Measurements from ENCODE around the gene TRIM15. TPM values are rescaled to one million over a fixed set of nuclear protein-coding genes. Genes with fewer than 3 reads are reported as not detected.
"Not testable (repeated sequence)": the region's sequence is repeated elsewhere in the genome, so short reads cannot be mapped to it uniquely, and the experiment has no call there.

Gene TRIM15
- total and polyA plus RNA-seq, 10 donors = 0.13 to 0.29 TPM; not detected in 8

GRCh38 chr6:30135147-30135546, 28.2 kb upstream of the TRIM15 start:
- Histone ChIP-seq H3K27ac (no peak overlapping the region), H3K4me1 (peaks cover 2 to 10% (median 8%) of the 10 kb centered on the region in 6 donors), H3K9me3 (no peaks in the 10 kb centered on the region), H3K27me3 (replicated peaks in 1 of 7) (peaks cover 0 to 71% (median 27%) of the 10 kb centered on the region in 7 donors), H3K36me3 (no peaks in the 10 kb centered on the region), H3K4me3 (no peak overlapping the region)
- intact Hi-C loops (cut with DNase I; ENCODE audit: low total_unique reads) = loop anchor here (10.0 kb wide), 1 partner anchor 290 kb away; no protein-coding TSS in a partner anchor
- 85 to 92% (median 89%) methylated on average over 2 of the region's 2 CpGs for WGBS, 5 donors
- TF ChIP-seq, protein P1, sequence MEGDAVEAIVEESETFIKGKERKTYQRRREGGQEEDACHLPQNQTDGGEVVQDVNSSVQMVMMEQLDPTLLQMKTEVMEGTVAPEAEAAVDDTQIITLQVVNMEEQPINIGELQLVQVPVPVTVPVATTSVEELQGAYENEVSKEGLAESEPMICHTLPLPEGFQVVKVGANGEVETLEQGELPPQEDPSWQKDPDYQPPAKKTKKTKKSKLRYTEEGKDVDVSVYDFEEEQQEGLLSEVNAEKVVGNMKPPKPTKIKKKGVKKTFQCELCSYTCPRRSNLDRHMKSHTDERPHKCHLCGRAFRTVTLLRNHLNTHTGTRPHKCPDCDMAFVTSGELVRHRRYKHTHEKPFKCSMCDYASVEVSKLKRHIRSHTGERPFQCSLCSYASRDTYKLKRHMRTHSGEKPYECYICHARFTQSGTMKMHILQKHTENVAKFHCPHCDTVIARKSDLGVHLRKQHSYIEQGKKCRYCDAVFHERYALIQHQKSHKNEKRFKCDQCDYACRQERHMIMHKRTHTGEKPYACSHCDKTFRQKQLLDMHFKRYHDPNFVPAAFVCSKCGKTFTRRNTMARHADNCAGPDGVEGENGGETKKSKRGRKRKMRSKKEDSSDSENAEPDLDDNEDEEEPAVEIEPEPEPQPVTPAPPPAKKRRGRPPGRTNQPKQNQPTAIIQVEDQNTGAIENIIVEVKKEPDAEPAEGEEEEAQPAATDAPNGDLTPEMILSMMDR (IDR thresholded peaks at IDR 0.05 in 8 of 11, conservative IDR thresholded peaks at IDR 0.05 in 3 of 11) = no peak
- TF ChIP-seq POLR2AphosphoS5 (IDR thresholded peaks at IDR 0.05) = no peak
- no peak for DNase-seq

- WGBS, 5 donors = 51 to 75% (median 70%) methylated on average over 4 of the region's 4 CpGs
- H3K4me1 ChIP-seq = peaks cover 1 to 5% (median 4%) of the 10 kb centered on the region in 6 donors
- no peaks in the 10 kb centered on the region for H3K36me3 ChIP-seq
- intact Hi-C loops (cut with DNase I; ENCODE audit: low total_unique reads) = loop anchor here (10.0 kb wide), 1 partner anchor 291 kb away; no protein-coding TSS in a partner anchor
- H3K27me3 ChIP-seq (replicated peaks in 1 of 7) = peaks cover 0 to 65% (median 22%) of the 10 kb centered on the region in 7 donors
- no peak within 1 kb of the TSS for H3K4me3 ChIP-seq
- no peaks in the 10 kb centered on the region for H3K9me3 ChIP-seq
- no peak within 1 kb of the TSS for H3K27ac ChIP-seq
- TF ChIP-seq POLR2AphosphoS5 (IDR thresholded peaks at IDR 0.05) (no peak), POLR2A (IDR thresholded peaks at IDR 0.05) (no peak)
- TF ChIP-seq, protein P1 (IDR thresholded peaks at IDR 0.05 in 8 of 11, conservative IDR thresholded peaks at IDR 0.05 in 3 of 11) = no peak
- no peak for DNase-seq
These were observed 27.6 kb upstream of the TRIM15 start, which contains the start of gene TRIM40 for GRCh38 chr6:30135757-30136156. TRIM40 (plus strand) TSS chr6:30136140; CDS start chr6:30137037, 897 bp downstream.

DNA sequence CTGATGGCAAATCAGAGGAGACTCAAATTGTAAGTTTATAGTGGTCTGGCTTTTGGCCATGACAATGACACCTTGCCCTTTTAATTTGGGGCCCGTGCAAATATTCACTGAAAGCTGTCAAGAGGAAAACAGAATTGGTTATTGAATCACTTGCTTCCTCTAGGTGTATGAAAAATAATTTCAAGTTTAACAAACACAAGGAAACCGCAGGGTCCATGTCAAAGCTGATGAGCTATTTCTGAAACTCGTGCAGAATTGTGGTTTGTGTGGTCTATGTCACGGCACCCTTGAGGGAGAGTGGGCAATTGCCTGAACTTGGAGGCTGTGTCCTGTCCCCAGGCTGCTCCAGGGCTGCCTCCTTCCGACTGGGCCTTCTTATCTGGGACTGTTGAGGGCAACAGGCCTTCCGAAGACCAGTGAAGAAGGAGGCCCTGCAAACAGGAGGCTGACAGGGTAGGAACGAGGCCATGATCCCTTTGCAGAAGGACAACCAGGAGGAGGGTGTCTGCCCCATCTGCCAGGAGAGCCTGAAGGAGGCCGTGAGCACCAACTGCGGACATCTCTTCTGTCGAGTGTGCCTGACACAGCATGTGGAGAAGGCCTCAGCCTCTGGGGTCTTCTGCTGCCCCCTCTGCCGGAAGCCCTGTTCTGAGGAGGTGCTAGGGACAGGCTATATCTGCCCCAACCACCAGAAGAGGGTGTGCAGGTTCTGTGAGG, 26.6 kb upstream of the TRIM15 start:
- TF ChIP-seq POLR2A (IDR thresholded peaks at IDR 0.05) (no peak), POLR2AphosphoS5 (IDR thresholded peaks at IDR 0.05) (no peak)
- TF ChIP-seq, protein P1 (IDR thresholded peaks at IDR 0.05 in 8 of 11, conservative IDR thresholded peaks at IDR 0.05 in 3 of 11) = no peak
- DNase-seq = no peak
- intact Hi-C loops (cut with DNase I; ENCODE audit: low total_unique reads) = loop anchor here (10.0 kb wide), 1 partner anchor 292 kb away; no protein-coding TSS in a partner anchor
- Histone ChIP-seq H3K36me3 (no peaks in the 10 kb centered on the region), H3K4me3 (no peak overlapping the region), H3K4me1 (no peaks in the 10 kb centered on the region), H3K27ac (no peak overlapping the region), H3K9me3 (no peaks in the 10 kb centered on the region), H3K27me3 (replicated peaks in 1 of 7) (peaks cover 0 to 65% (median 16%) of the 10 kb centered on the region in 7 donors)
- WGBS, 5 donors = 44 to 66% (median 59%) methylated on average over 8 to 11 of the region's 11 CpGs

- H3K27me3 ChIP-seq (replicated peaks in 1 of 7) = peaks cover 0 to 53% (median 5%) of the 10 kb centered on the region in 7 donors
- H3K36me3 ChIP-seq; H3K27ac ChIP-seq; H3K4me1 ChIP-seq; DNase-seq; H3K9me3 ChIP-seq; H3K4me3 ChIP-seq; intact Hi-C loops (cut with DNase I; ENCODE audit: low total_unique reads): not testable (repeated sequence)
- WGBS, 5 donors = 82 to 95% (median 91%) methylated on average over 8 of the region's 8 CpGs
These were observed 23.1 kb upstream of the TRIM15 start for GRCh38 chr6:30140240-30140639.
